Naive thymus-derived CD4-positive, alpha-beta T cell (primary cell): ENCODE data around the gene EEF1AKMT2. TPM values are rescaled to one million over a fixed set of nuclear protein-coding genes. Genes with fewer than 3 reads are reported as not detected.
"Not testable (repeated sequence)": the region's sequence is repeated elsewhere in the genome, so short reads cannot be mapped to it uniquely, and the experiment has no call there.

Source experiments
- ATAC-seq: fragments of 150-1000 bp; cut with Tn5 transposase; 2 replicates; pipeline ENCODE4 v1.10.0; 2021; ENCODE audit warnings: mild to moderate bottlenecking, moderate library complexity
- CTCF ChIA-PET: fragments of 350-600 bp; sonication (Branson Sonifier 250); formaldehyde crosslinking; loops from one replicate; lab custom pipeline; 2021; ENCODE audit warnings: antibody characterized with exemption; lab: Charles Lee
- POLR2A ChIA-PET: fragments of 350-600 bp; sonication (Branson Sonifier 250); formaldehyde crosslinking; loops from one replicate; lab custom pipeline; 2021; ENCODE audit warnings: antibody characterized with exemption, inconsistent platforms; lab: Charles Lee
- DNase-seq, 9 donors: peaks; one replicate each; pipeline versions ENCODE4 v3.0.0 to v3.0.0-alpha.2; 2020 to 2022; ENCODE audit warnings: mixed read lengths in 1 of 9
- H3K27ac ChIP-seq: one replicate; pipeline ENCODE4 v1.7.0; 2013; ENCODE audit warnings: mild to moderate bottlenecking, low read depth, low read length, moderate library complexity
- H3K27me3 ChIP-seq, 2 donors: one replicate each; pipeline ENCODE4 v1.7.0; 2013; ENCODE audit warnings: low read length in 2 of 2, mild to moderate bottlenecking in 2 of 2, moderate library complexity in 2 of 2; ENCODE audit not compliant: control insufficient read depth in 2 of 2, insufficient read depth in 2 of 2
- H3K36me3 ChIP-seq, 3 experiments: 1 replicate in 2 of 3; 2 replicates in 1 of 3; pipeline ENCODE4 v1.7.0; 2013; ENCODE audit warnings: low read length in 3 of 3, mild to moderate bottlenecking in 3 of 3, moderate library complexity in 1 of 3; ENCODE audit not compliant: insufficient read depth in 3 of 3, control insufficient read depth in 2 of 3
- H3K4me1 ChIP-seq, 2 donors: one replicate each; pipeline ENCODE4 v1.7.0; 2013; ENCODE audit warnings: low read length in 2 of 2, mild to moderate bottlenecking in 2 of 2, moderate library complexity in 1 of 2; ENCODE audit not compliant: control insufficient read depth in 2 of 2, insufficient read depth in 2 of 2
- H3K4me3 ChIP-seq: 2 replicates; pipeline ENCODE4 v1.7.0; 2013; ENCODE audit warnings: mild to moderate bottlenecking, low read length
- H3K9me3 ChIP-seq, 3 experiments: 1 replicate in 2 of 3; 2 replicates in 1 of 3; pipeline ENCODE4 v1.7.0; 2013; ENCODE audit warnings: low read length in 3 of 3; ENCODE audit not compliant: control insufficient read depth in 2 of 3
- H3K27ac Mint-ChIP-seq, 9 donors: one replicate each; pipeline ENCODE4 v1.8.0; 2020 to 2022; ENCODE audit warnings: mixed read lengths in 9 of 9, mild to moderate bottlenecking in 8 of 9, moderate library complexity in 5 of 9, inconsistent platforms in 2 of 9
- H3K27me3 Mint-ChIP-seq, 5 donors: one replicate each; pipeline ENCODE4 v1.8.0; 2021 to 2022; ENCODE audit warnings: mixed read lengths in 5 of 5, mild to moderate bottlenecking in 1 of 5
- H3K36me3 Mint-ChIP-seq, 5 donors: one replicate each; pipeline ENCODE4 v1.8.0; 2020 to 2022; ENCODE audit warnings: mixed read lengths in 5 of 5, mild to moderate bottlenecking in 3 of 5, inconsistent platforms in 1 of 5
- H3K4me1 Mint-ChIP-seq, 7 donors: one replicate each; pipeline ENCODE4 v1.8.0; 2020 to 2022; ENCODE audit warnings: mixed read lengths in 7 of 7, mild to moderate bottlenecking in 3 of 7, inconsistent platforms in 1 of 7
- H3K4me3 Mint-ChIP-seq, 10 donors: one replicate each; pipeline ENCODE4 v1.8.0; 2020 to 2022; ENCODE audit warnings: mild to moderate bottlenecking in 10 of 10, mixed read lengths in 10 of 10, moderate library complexity in 6 of 10, inconsistent platforms in 2 of 10
- H3K9me3 Mint-ChIP-seq, 11 donors: one replicate each; pipeline ENCODE4 v1.8.0; 2020 to 2022; ENCODE audit warnings: mixed read lengths in 11 of 11, mild to moderate bottlenecking in 4 of 11, inconsistent platforms in 1 of 11, moderate library complexity in 1 of 11
- intact Hi-C, 2 donors: fragments of 100-400 bp; cut with micrococcal nuclease; formaldehyde crosslinking; loops; one replicate each; pipeline ENCODE4 v1.15.1; 2023
- polyA plus RNA-seq, 2 donors: library from polyadenylated mRNA; unstranded; fragments of 300-500 nt; fragmentation: Illumina TruSeq; gene quantifications; one replicate each; pipeline ENCODE4 v1.2.3, GENCODE V29; 2021
- total RNA-seq, 6 experiments: library from RNA in 5 of 6; stranded (reverse) in 5 of 6; gene quantifications; 1 replicate in 5 of 6; 2 replicates in 1 of 6; pipeline ENCODE4 v1.2.3 and lab custom pipeline; 2021 to 2026

Gene EEF1AKMT2
- total and polyA plus RNA-seq, 7 experiments from 2014 or later = 11.5 to 38.1 (median 22.0) TPM

GRCh38 chr10:124754227-124754626 is 37.5 kb downstream of the EEF1AKMT2 start:
- ATAC-seq = no peak
- ChIA-PET POLR2A (no interaction called here), CTCF (no interaction called here)
- Mint-ChIP-seq H3K9me3 (no peaks in the 10 kb centered on the region), H3K27ac (peak overlapping the region in 1 of 9 donors; percentile 30), H3K4me3 (no peak overlapping the region), H3K27me3 (no peaks in the 10 kb centered on the region), H3K4me1 (peaks cover 0 to 10% (median 3%) of the 10 kb centered on the region in 7 donors), H3K36me3 (peaks cover 0 to 14% (median 4%) of the 10 kb centered on the region in 5 donors)
- DNase-seq = no peak
- no peaks in the 10 kb centered on the region for H3K27me3 ChIP-seq
- H3K9me3 ChIP-seq = no peaks in the 10 kb centered on the region
- H3K4me3 ChIP-seq = no peak overlapping the region
- no peaks in the 10 kb centered on the region for H3K4me1 ChIP-seq
- peaks cover 0 to 16% (median 0%) of the 10 kb centered on the region in 3 experiments for H3K36me3 ChIP-seq
- no peak overlapping the region for H3K27ac ChIP-seq
- intact Hi-C loops = no loop called here

- ChIA-PET CTCF (interaction anchor here (0.6 to 6.1 kb wide), 8 partner anchors 10 to 1769 kb away, joined by 3 to 110 read pairs (median 3); partner anchors contain the start of gene PSTK), POLR2A (interaction anchor here (1.2 to 1.6 kb wide), 3 partner anchors 15 to 42 kb away, joined by 3 to 4 read pairs (median 4); partner anchors contain the start of gene EEF1AKMT2)
- peaks cover 0 to 3% (median 0%) of the 10 kb centered on the region in 3 experiments for H3K36me3 ChIP-seq
- peaks cover 0 to 32% (median 17%) of the 10 kb centered on the region in 7 donors for H3K4me1 Mint-ChIP-seq
- intact Hi-C loops = loop anchor here (5.0 to 10.0 kb wide), 4 partner anchors 78 to 754 kb away; partner anchors contain the start of gene OAT (in 1 of the 2)
- peaks cover 0 to 9% (median 0%) of the 10 kb centered on the region in 5 donors for H3K36me3 Mint-ChIP-seq
- DNase-seq (no peak), ATAC-seq (no peak)
- no peaks in the 10 kb centered on the region for H3K27me3 Mint-ChIP-seq
- no peaks in the 10 kb centered on the region for H3K27me3 ChIP-seq
- no peak overlapping the region for H3K27ac ChIP-seq
- H3K4me3 Mint-ChIP-seq = peak overlapping the region in 1 of 10 donors; percentile 68
- H3K9me3 Mint-ChIP-seq = no peaks in the 10 kb centered on the region
- no peak overlapping the region for H3K4me3 ChIP-seq
- peak overlapping the region in 8 of 9 donors; percentile 16 to 82 (median 42) for H3K27ac Mint-ChIP-seq
- H3K9me3 ChIP-seq = no peaks in the 10 kb centered on the region
- H3K4me1 ChIP-seq = peaks cover 0 to 7% of the 10 kb centered on the region in 2 donors
Observed at GRCh38 chr10:124748953-124749645, 42.6 kb downstream of the EEF1AKMT2 start.

GRCh38 chr10:124748166-124748565 is 43.5 kb downstream of the EEF1AKMT2 start:
- H3K9me3 Mint-ChIP-seq = no peaks in the 10 kb centered on the region
- no peak overlapping the region for H3K27ac ChIP-seq
- intact Hi-C loops = loop anchor here (5.0 to 10.0 kb wide), 4 partner anchors 79 to 753 kb away; partner anchors contain the start of gene OAT (in 1 of the 2)
- DNase-seq (no peak), ATAC-seq (no peak)
- H3K4me3 Mint-ChIP-seq = peak overlapping the region in 1 of 10 donors; percentile 42
- CTCF ChIA-PET = interaction anchor here (0.6 to 6.1 kb wide), 9 partner anchors 9 to 1768 kb away, joined by 3 to 110 read pairs (median 3); partner anchors contain the start of gene PSTK
- peak overlapping the region in 4 of 9 donors; percentile 21 to 76 (median 58) for H3K27ac Mint-ChIP-seq
- peaks cover 0 to 3% (median 0%) of the 10 kb centered on the region in 3 experiments for H3K36me3 ChIP-seq
- peaks cover 0 to 7% of the 10 kb centered on the region in 2 donors for H3K4me1 ChIP-seq
- no peaks in the 10 kb centered on the region for H3K27me3 ChIP-seq
- H3K27me3 Mint-ChIP-seq = peaks cover 0 to 2% (median 0%) of the 10 kb centered on the region in 5 donors
- H3K36me3 Mint-ChIP-seq = peaks cover 0 to 9% (median 0%) of the 10 kb centered on the region in 5 donors
- no peak overlapping the region for H3K4me3 ChIP-seq
- H3K4me1 Mint-ChIP-seq = peaks cover 0 to 34% (median 17%) of the 10 kb centered on the region in 7 donors
- POLR2A ChIA-PET = interaction anchor here (1.4 kb wide), 1 partner anchor 14 kb away, joined by 4 read pairs; no protein-coding TSS in a partner anchor
- no peaks in the 10 kb centered on the region for H3K9me3 ChIP-seq

GRCh38 chr10:124747745-124748144 is 43.9 kb downstream of the EEF1AKMT2 start:
- peaks cover 0 to 36% (median 17%) of the 10 kb centered on the region in 7 donors for H3K4me1 Mint-ChIP-seq

GRCh38 chr10:124746992-124747391 is 44.7 kb downstream of the EEF1AKMT2 start:
- no peaks in the 10 kb centered on the region for H3K27me3 ChIP-seq
- Mint-ChIP-seq H3K4me3 (no peak overlapping the region), H3K36me3 (peaks cover 0 to 13% (median 0%) of the 10 kb centered on the region in 5 donors), H3K27ac (no peak overlapping the region), H3K4me1 (peaks cover 1 to 42% (median 23%) of the 10 kb centered on the region in 7 donors), H3K27me3 (peaks cover 0 to 9% (median 0%) of the 10 kb centered on the region in 5 donors), H3K9me3 (no peaks in the 10 kb centered on the region)
- H3K27ac ChIP-seq = no peak overlapping the region
- no peak overlapping the region for H3K4me3 ChIP-seq
- no peaks in the 10 kb centered on the region for H3K9me3 ChIP-seq
- peaks cover 7 to 14% of the 10 kb centered on the region in 2 donors for H3K4me1 ChIP-seq
- intact Hi-C loops = loop anchor here (5.0 to 10.0 kb wide), 4 partner anchors 80 to 752 kb away; partner anchors contain the start of gene OAT (in 1 of the 2)
- peaks cover 0 to 4% (median 0%) of the 10 kb centered on the region in 3 experiments for H3K36me3 ChIP-seq
- CTCF ChIA-PET = interaction anchor here (0.7 to 6.1 kb wide), 7 partner anchors 10 to 752 kb away, joined by 3 to 110 read pairs (median 5); no protein-coding TSS in a partner anchor
- no peak for DNase-seq
- POLR2A ChIA-PET = interaction anchor here (0.7 kb wide), 1 partner anchor 206 kb away, joined by 3 read pairs; no protein-coding TSS in a partner anchor
- ATAC-seq = no peak

More at GRCh38 chr10:124747745-124748144, 43.9 kb downstream of the EEF1AKMT2 start:
- H3K27ac ChIP-seq = no peak overlapping the region
- Mint-ChIP-seq H3K9me3 (no peaks in the 10 kb centered on the region), H3K27me3 (peaks cover 0 to 4% (median 0%) of the 10 kb centered on the region in 5 donors), H3K4me3 (no peak overlapping the region), H3K36me3 (peaks cover 0 to 9% (median 0%) of the 10 kb centered on the region in 5 donors), H3K27ac (peak overlapping the region in 2 of 9 donors; percentile 26 to 46)
- ChIA-PET POLR2A (interaction anchor here (1.4 kb wide), 1 partner anchor 13 kb away, joined by 4 read pairs; no protein-coding TSS in a partner anchor), CTCF (interaction anchor here (0.6 to 6.1 kb wide), 8 partner anchors 10 to 344 kb away, joined by 3 to 110 read pairs (median 4); no protein-coding TSS in a partner anchor)
- no peak for DNase-seq
- H3K4me3 ChIP-seq = no peak overlapping the region
- H3K9me3 ChIP-seq = no peaks in the 10 kb centered on the region
- H3K36me3 ChIP-seq = peaks cover 0 to 4% (median 0%) of the 10 kb centered on the region in 3 experiments
- peaks cover 0 to 7% of the 10 kb centered on the region in 2 donors for H3K4me1 ChIP-seq
- intact Hi-C loops = loop anchor here (5.0 to 10.0 kb wide), 4 partner anchors 80 to 753 kb away; partner anchors contain the start of gene OAT (in 1 of the 2)
- no peak for ATAC-seq
- no peaks in the 10 kb centered on the region for H3K27me3 ChIP-seq

- not testable (repeated sequence) for ATAC-seq, H3K27ac ChIP-seq, H3K27me3 ChIP-seq, H3K4me3 Mint-ChIP-seq, DNase-seq, H3K36me3 ChIP-seq, H3K9me3 Mint-ChIP-seq, H3K4me3 ChIP-seq, H3K9me3 ChIP-seq
- Mint-ChIP-seq H3K27ac (peak overlapping the region in 3 of 9 donors; percentile 43 to 91 (median 62)), H3K4me1 (peaks cover 7 to 43% (median 28%) of the 10 kb centered on the region in 7 donors), H3K27me3 (peaks cover 0 to 12% (median 0%) of the 10 kb centered on the region in 5 donors), H3K36me3 (peaks cover 0 to 10% (median 0%) of the 10 kb centered on the region in 5 donors)
- ChIA-PET CTCF (interaction anchor here (1.0 to 6.1 kb wide), 11 partner anchors 9 to 219 kb away, joined by 3 to 110 read pairs (median 5); no protein-coding TSS in a partner anchor), POLR2A (interaction anchor here (0.7 to 2.0 kb wide), 4 partner anchors 43 to 216 kb away, joined by 3 to 8 read pairs (median 3); no protein-coding TSS in a partner anchor)
- intact Hi-C loops = loop anchor here (5.0 to 10.0 kb wide), 4 partner anchors 81 to 752 kb away; partner anchors contain the start of gene OAT (in 1 of the 2)
- H3K4me1 ChIP-seq = peaks cover 12 to 19% of the 10 kb centered on the region in 2 donors
Observed at GRCh38 chr10:124746447-124746846, 45.2 kb downstream of the EEF1AKMT2 start.
